Suppressor macrophage treated with lipopolysaccharide for 1 hour (primary cell): ENCODE results near the gene LAMA2.

ENCODE experiments used
- DNase-seq, 3 donors: peaks; one replicate each; pipeline ENCODE4 v3.0.0-alpha.2; 2020 to 2022

The LAMA2 gene

GRCh38 chr6:129096651-129097290 is 213.8 kb downstream of the LAMA2 start:
- DNase-seq: no peak

GRCh38 chr6:129098061-129098553 is 215.2 kb downstream of the LAMA2 start:
- DNase-seq: no peak

- DNase-seq: no peak
Measured at GRCh38 chr6:129099696-129100095, 216.8 kb downstream of the LAMA2 start.

DNA sequence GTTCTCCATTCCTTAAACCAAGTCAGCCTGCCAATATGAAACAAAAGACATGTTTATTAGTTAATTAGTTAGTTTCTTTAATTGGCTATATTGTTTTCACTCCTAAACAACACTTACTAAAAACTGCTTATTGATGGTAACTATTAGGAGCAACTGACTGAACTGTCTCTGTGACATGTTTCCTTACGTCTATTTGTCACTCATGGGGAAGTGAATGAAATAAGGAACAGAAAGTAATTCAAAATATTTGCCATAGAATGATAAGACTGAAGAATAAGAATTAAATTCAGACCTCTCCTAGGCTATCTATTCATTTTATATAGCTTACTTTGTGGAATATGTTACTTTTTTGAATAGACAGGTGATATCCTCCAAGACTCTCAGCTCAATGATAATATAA is 217.2 kb downstream of the LAMA2 start:
- peak in 2 of 3 donors; percentile 6 to 19 for DNase-seq

- DNase-seq: no peak
Measured at GRCh38 chr6:129102741-129103140, 219.8 kb downstream of the LAMA2 start.

GRCh38 chr6:129104131-129104530 is 221.2 kb downstream of the LAMA2 start:
- no peak for DNase-seq

- no peak for DNase-seq
Measured at GRCh38 chr6:129104560-129104959, 221.6 kb downstream of the LAMA2 start.

DNA sequence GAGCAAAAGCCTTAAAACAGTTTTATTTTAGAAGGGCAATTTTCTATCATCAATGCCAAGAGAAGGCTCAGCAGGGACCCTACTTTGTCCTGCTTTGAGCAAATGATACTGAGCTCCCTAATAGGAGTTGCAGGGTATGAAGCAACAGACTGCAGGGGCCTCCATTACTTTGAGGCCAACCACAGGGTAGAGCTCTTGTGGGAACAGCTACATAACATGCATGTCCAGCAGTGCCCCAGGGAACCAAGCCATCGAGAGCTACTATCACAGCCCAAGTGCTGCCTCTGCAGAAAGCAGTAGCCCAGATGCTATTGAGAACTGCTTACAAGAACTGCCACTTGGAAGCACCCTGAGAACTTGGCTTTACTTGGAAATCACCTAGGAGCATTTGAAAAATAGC is 222.1 kb downstream of the LAMA2 start:
- DNase-seq: no peak

DNA sequence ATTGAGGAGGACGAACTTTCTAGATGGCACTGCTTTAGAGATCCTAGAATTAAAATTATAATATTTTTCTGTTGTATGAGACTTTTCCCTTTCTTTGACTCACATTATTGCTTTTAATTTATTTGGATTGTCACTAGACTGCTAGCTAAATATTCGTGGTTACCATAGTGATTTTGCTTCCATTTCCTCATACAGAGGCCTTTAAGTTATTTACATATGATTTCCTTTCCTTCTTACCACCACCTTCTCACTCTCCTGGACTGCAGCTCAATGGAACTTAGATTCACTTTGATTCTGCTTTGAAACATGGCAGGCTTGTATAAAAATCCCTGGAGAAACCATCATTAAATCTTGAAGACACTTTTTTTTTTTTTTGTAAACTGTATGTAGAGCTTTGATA is 222.9 kb downstream of the LAMA2 start:
- no peak for DNase-seq

DNA sequence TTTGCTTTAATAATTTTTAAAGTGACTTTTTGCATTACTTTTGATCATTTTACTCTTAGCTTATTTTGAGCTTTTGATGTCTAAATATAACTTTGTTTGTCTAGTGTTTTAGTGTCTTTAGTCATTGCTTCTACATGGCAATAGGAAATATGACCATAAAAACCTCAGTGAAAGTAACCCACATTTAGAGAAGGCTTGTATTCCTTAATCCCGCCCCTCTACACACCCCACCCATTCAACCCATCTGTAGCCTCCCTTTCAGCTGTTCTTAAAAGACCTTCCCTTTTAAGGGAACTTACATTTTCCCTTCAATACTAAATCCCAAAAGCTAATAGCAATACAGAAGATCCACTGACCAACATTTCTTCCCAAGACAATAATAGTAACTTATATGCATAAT is 225.4 kb downstream of the LAMA2 start:
- no peak for DNase-seq

GRCh38 chr6:129110690-129111343 is 227.9 kb downstream of the LAMA2 start:
- no peak for DNase-seq

- no peak for DNase-seq
Measured at GRCh38 chr6:129111346-129111745, 228.4 kb downstream of the LAMA2 start.

GRCh38 chr6:129111853-129112252 is 228.9 kb downstream of the LAMA2 start:
- no peak for DNase-seq

DNA sequence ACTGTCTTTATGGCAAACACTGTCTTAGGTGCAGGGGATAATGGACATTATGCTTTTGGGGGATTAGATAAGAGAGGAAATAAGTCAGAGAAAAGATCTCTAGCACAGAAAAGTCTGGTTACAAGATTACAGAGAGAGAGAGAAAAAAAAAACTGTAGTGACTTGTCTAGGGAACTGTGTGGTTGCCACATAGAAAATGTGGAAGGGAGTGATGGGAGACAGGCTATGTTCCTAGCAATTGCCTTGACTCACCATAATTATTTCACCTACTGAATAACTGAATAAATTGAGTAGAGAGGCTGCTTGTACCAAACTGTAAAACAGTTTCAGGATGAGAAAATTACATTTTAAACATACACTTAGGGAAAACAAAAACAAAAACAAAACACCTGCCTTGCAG is 229.7 kb downstream of the LAMA2 start:
- no peak for DNase-seq

DNA sequence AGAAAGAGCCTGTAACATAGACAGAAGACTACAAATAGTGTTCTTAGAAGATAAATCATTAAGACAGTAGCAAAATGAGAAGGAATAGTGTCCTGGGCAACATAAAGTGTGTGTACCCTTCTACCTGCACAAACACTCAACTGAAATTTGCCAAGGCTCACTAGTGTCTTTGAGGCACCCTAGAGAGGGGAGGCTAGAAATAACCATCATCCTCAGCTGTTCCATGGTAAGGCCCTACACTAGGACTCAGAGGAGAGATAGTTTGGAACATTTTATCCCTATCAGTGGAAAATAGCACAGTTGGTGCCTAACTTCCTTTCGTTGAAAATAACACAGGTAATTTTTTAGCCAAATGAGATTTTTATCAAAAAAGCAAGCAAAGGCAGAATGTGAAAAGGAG is 230.7 kb downstream of the LAMA2 start:
- no peak for DNase-seq

- peak in 2 of 3 donors; percentile 31 to 38 for DNase-seq
Measured at GRCh38 chr6:129114636-129115391, 231.9 kb downstream of the LAMA2 start.

GRCh38 chr6:129115471-129115870 is 232.5 kb downstream of the LAMA2 start:
- DNase-seq: no peak

DNA sequence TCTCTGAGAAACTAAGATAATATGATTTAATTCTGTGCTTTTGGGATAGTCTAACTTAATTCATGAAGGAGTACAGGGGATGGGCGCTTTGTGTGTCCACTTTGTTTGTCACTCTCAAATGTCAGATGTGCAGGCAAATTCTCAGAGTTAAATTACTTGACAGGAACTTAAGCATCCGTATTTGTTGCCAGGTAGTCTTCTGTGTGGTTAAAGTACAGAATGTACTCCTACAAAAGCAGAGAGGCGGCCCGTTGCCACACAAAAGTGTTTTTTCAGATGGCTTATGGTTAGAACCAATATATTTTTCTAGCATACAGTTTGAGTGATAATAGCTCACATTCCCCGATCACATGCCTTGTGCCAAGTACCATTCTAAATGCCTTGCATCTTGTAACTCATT is 234.4 kb downstream of the LAMA2 start:
- DNase-seq: no peak

- DNase-seq: no peak
Measured at GRCh38 chr6:129120856-129121638, 238.1 kb downstream of the LAMA2 start.

DNA sequence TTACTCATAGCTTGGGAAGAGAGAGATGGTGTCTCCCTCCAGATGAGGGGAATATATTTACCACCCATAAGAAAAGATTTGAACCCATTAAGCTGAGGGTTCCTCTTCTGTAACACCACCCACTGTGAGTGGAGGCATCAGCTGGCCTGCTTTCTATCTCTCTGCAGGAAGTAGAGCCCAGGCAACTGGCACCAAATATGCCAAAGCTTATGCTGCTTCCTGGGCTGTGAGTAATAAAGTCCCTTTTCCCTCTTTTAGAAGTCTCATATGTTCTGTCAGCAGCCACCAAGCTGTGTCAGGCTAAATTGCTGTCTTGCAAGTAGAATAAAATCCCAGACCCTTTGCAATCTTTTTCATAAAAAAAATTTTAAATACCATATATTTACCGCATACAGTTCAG is 241.4 kb downstream of the LAMA2 start:
- no peak for DNase-seq

- no peak for DNase-seq
Measured at GRCh38 chr6:129130106-129130505, 247.2 kb downstream of the LAMA2 start.

DNA sequence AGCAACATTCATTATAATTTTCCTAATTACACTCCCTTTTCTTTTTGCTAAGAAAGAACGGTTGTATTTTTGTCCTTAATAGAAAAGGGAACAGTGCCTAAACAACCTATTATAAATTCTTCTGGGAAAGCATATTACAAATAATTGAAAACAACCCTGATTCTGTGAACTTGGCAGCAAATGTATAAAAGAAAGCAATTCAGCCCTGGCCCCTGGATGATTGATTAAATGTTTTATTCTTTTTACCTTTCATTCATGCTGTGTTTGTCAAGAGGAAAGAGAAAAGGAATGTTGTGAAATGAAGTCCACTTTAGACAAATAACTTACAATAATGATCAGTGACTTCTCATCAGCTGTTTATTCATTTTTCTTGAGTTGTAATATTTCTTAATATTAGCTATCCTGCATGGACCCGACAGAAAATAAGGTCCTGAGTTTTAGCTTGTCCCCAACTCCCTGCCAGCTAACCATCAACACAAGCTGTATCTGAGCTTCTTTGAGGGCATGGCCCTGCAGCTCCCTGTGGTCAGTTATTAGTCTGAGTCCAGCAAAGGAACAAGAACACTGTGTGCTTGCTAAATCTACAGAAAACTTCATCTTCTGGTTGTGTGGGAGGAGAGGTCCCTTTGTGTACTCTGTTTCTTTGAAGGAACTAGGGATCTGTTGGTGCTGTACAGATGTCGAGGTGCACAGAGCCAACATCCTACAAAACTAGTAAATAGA is 248.2 kb downstream of the LAMA2 start:
- no peak for DNase-seq
